GM23248 (cell line): ENCODE data around the gene COL6A3. TPM values are rescaled to one million over a fixed set of nuclear protein-coding genes. Genes with fewer than 3 reads are reported as not detected.

Experiments
- DNase-seq: peaks from one replicate; pipeline ENCODE4 v3.0.0-alpha.2; 2015
- H2AFZ ChIP-seq: fragments of 200-600 bp; sonication (generic); 2 replicates; pipeline ENCODE4 v1.6.1; 2016; ENCODE audit warnings: antibody characterized with exemption
- H3F3A ChIP-seq: fragments of 200-600 bp; sonication (generic); 2 replicates; pipeline ENCODE4 v1.6.1; 2016; ENCODE audit warnings: mild to moderate bottlenecking, antibody characterized with exemption, mixed run types; ENCODE audit not compliant: insufficient read depth
- H3K27ac ChIP-seq: fragments of 200-600 bp; sonication (generic); 2 replicates; pipeline ENCODE4 v1.5.1; 2016; ENCODE audit warnings: mild to moderate bottlenecking
- H3K27me3 ChIP-seq: fragments of 200-600 bp; sonication (generic); replicated peaks from 2 replicates; pipeline ENCODE4 v1.6.1; 2016; ENCODE audit warnings: mild to moderate bottlenecking; ENCODE audit not compliant: insufficient read depth
- H3K36me3 ChIP-seq: fragments of 200-600 bp; sonication (generic); 2 replicates; pipeline ENCODE4 v1.6.1; 2016; ENCODE audit warnings: low read depth, mild to moderate bottlenecking
- H3K4me1 ChIP-seq: fragments of 200-600 bp; sonication (generic); 2 replicates; pipeline ENCODE4 v1.6.1; 2016; ENCODE audit warnings: mild to moderate bottlenecking; ENCODE audit not compliant: insufficient read depth
- H3K4me2 ChIP-seq: fragments of 200-600 bp; sonication (generic); one replicate; pipeline ENCODE4 v1.6.1; 2016; ENCODE audit warnings: mild to moderate bottlenecking; ENCODE audit not compliant: unreplicated experiment
- H3K4me3 ChIP-seq: fragments of 200-600 bp; sonication (generic); 2 replicates; pipeline ENCODE4 v1.5.1; 2016; ENCODE audit warnings: mild to moderate bottlenecking
- H3K79me2 ChIP-seq: fragments of 200-600 bp; sonication (generic); 2 replicates; pipeline ENCODE4 v1.6.1; 2016; ENCODE audit warnings: mild to moderate bottlenecking; ENCODE audit not compliant: insufficient read depth
- H3K9ac ChIP-seq: fragments of 200-600 bp; sonication (generic); 2 replicates; pipeline ENCODE4 v1.6.1; 2016; ENCODE audit warnings: mild to moderate bottlenecking
- H3K9me2 ChIP-seq: fragments of 200-600 bp; sonication (generic); 2 replicates; pipeline ENCODE4 v1.6.1; 2016; ENCODE audit warnings: mixed run types, mild to moderate bottlenecking, moderate library complexity; ENCODE audit not compliant: insufficient read depth
- H3K9me3 ChIP-seq: fragments of 200-600 bp; sonication (generic); one replicate; pipeline ENCODE4 v1.6.1; 2017; ENCODE audit warnings: low read depth
- H4K20me1 ChIP-seq: fragments of 200-600 bp; sonication (generic); 2 replicates; pipeline ENCODE4 v1.6.0; 2016; ENCODE audit not compliant: insufficient read depth
- EZH2 ChIP-seq: fragments of 200-600 bp; sonication (generic); IDR thresholded peaks from 2 replicates; pipeline ENCODE4 v1.6.1; 2018; ENCODE audit warnings: antibody characterized with exemption, mild to moderate bottlenecking; ENCODE audit not compliant: insufficient read depth, poor library complexity, severe bottlenecking
- EZH2phosphoT487 ChIP-seq: fragments of 200-600 bp; sonication (generic); IDR thresholded peaks from 2 replicates; pipeline ENCODE4 v1.6.1; 2018; ENCODE audit warnings: antibody characterized with exemption, moderate library complexity, mild to moderate bottlenecking, low read depth; ENCODE audit not compliant: insufficient read depth
- WGBS, 2 experiments: methylation state at CpG; one replicate each; pipeline ENCODE4 v1.1.6; 2015 to 2017; ENCODE audit warnings: low lambda C conversion rate in 2 of 2, low coverage in 1 of 2; ENCODE audit errors: missing lambda C conversion rate in 2 of 2; 5-methylcytosine and 5-hydroxymethylcytosine counted together
- in situ Hi-C: fragments of 300-500 bp; cut with MboI; formaldehyde crosslinking; loops from 2 replicates; pipeline ENCODE4 v1.15.0; 2020
- polyA plus RNA-seq: library from polyadenylated mRNA; unstranded; fragments of >200 nt; fragmentation: Nextera tagmentation; extraction: Ambion mirVana; gene quantifications from 2 replicates; pipeline ENCODE4 v1.2.1, GENCODE V29; 2016
- total RNA-seq: library from RNA; depleted of rRNA; stranded (reverse); fragments of >200 nt; shearing (Covaris generic); gene quantifications from 2 replicates; pipeline ENCODE4 v1.2.3, GENCODE V29; 2014

The COL6A3 gene
- total and polyA plus RNA-seq, 2 experiments from 2014 or later: 344 to 1,362 TPM

DNA sequence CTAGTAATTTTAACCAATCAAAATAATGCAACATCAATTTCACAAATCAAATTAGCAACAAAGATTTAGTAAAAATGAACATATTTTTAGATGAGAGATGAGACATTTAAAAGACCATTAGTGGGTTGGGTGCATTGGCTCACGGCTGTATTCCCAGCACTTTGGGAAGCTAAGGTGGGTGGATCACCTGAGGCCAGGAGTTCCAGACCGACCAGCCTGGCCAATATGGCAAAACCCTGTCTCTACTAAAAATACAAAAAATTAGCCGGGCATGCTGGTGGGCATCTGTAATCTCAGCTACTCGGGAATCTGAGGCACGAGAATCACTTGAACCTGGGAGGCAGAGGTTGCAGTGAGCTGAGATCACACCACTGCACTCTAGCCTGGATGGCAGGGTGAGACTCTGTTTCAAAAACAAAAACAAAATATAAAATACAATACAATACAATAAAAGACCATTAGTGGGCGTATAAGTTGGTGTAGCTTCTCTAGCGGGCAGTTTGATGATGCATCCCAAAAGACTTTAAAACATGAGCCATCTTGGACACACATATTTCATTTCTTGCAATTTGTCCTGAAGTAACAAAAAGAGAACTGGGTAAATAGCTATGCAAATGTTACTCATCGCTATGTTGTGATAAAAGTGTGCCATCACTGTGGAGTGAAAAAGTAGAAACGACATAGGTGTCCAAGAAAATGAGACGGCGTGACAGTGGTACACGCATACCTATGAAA, 101.8 kb downstream of the COL6A3 start:
- no peaks in the 10 kb centered on the region for H3K36me3 ChIP-seq
- peak overlapping the region; percentile 49 for H3K27ac ChIP-seq
- no peaks in the 10 kb centered on the region for H3K27me3 ChIP-seq
- peak; percentile 74 for DNase-seq
- no peaks in the 10 kb centered on the region for H3K9me3 ChIP-seq
- H3K4me2 ChIP-seq: no peak overlapping the region
- TF ChIP-seq EZH2phosphoT487 (no peak), EZH2 (no peak)
- H3K9me2 ChIP-seq: no peaks in the 10 kb centered on the region
- H3F3A ChIP-seq: peaks cover 37% of the 10 kb centered on the region
- H3K9ac ChIP-seq: no peak overlapping the region
- H3K4me1 ChIP-seq: peaks cover 32% of the 10 kb centered on the region
- WGBS, 2 experiments: 70 to 74% methylated on average over 12 of the region's 12 CpGs
- H2AFZ ChIP-seq: no peak overlapping the region
- no peak overlapping the region for H3K4me3 ChIP-seq
- in situ Hi-C loops: no loop called here
- H3K79me2 ChIP-seq: no peaks in the 10 kb centered on the region
- H4K20me1 ChIP-seq: no peaks in the 10 kb centered on the region

DNA sequence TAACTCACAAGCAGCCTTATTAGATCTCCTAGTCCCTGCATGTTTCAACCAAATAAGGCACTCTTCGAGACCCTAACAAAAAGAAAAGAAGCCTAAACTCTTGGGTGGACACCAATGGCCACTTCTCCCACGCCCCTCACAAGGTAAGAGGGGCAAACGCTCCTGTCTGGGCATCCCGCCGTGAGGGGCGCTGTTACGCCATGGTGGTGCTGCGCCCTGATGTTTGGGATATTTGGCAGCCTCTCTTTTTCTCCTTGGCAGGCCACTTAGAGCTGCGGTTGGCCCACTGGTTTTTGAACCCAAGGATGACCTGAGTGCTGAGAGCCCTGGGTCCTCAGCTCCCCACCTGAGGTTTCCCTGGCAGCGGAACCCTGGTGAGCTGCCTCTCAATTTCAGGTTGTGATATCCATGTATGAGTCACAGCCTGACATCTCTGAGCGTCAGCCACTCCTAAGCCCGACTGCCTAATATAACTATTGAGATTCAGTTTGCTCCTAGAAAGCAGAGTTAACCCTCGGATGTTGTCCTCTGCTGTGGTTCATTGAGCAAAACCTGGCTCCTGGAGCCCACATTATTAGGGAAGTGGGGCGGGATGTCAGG, 103.3 kb downstream of the COL6A3 start:
- H3K4me3 ChIP-seq: no peak overlapping the region
- DNase-seq: peak; percentile 62
- in situ Hi-C loops: no loop called here
- no peaks in the 10 kb centered on the region for H3K36me3 ChIP-seq
- no peaks in the 10 kb centered on the region for H3K9me3 ChIP-seq
- no peaks in the 10 kb centered on the region for H3K27me3 ChIP-seq
- WGBS, 2 experiments: 80 to 81% methylated on average over 14 of the region's 14 CpGs
- no peak overlapping the region for H3K9ac ChIP-seq
- no peaks in the 10 kb centered on the region for H3K79me2 ChIP-seq
- H3K27ac ChIP-seq: no peak overlapping the region
- peaks cover 37% of the 10 kb centered on the region for H3K4me1 ChIP-seq
- H3F3A ChIP-seq: peaks cover 34% of the 10 kb centered on the region
- no peak overlapping the region for H3K4me2 ChIP-seq
- no peak for TF ChIP-seq EZH2
- H4K20me1 ChIP-seq: no peaks in the 10 kb centered on the region
- no peaks in the 10 kb centered on the region for H3K9me2 ChIP-seq
- H2AFZ ChIP-seq: no peak overlapping the region

DNA sequence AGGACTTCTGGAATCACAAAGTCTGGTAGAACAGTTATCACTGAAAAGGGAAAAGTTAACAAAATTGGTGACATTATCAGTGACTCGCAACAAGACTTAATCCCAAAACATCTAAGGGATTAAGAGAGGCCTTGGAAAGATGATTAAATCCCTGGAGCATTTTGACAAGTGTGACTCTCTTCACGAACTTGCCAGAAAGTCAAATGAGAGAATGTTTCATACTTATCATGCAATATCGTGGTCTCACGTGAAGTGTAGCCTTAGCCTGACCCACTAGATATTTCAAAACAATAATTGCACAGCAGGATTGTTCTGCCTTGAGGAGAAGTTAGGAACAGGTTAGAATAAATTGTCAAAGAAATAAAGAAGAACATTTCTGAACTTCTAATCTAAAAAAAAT, 104.5 kb downstream of the COL6A3 start:
- Histone ChIP-seq H3K4me2 (no peak overlapping the region), H3K9me3 (no peaks in the 10 kb centered on the region), H3K4me3 (no peak overlapping the region), H3K79me2 (no peaks in the 10 kb centered on the region), H3K27me3 (no peaks in the 10 kb centered on the region), H3K9me2 (no peaks in the 10 kb centered on the region), H3K27ac (no peak overlapping the region), H4K20me1 (no peaks in the 10 kb centered on the region), H3K36me3 (no peaks in the 10 kb centered on the region), H3K9ac (no peak overlapping the region), H3K4me1 (peaks cover 39% of the 10 kb centered on the region), H2AFZ (no peak overlapping the region), H3F3A (peaks cover 33% of the 10 kb centered on the region)
- TF ChIP-seq EZH2phosphoT487 (no peak), EZH2 (no peak)
- in situ Hi-C loops: no loop called here
- 30 to 36% methylated on average over 4 of the region's 4 CpGs for WGBS, 2 experiments
- peak; percentile 59 for DNase-seq

DNA sequence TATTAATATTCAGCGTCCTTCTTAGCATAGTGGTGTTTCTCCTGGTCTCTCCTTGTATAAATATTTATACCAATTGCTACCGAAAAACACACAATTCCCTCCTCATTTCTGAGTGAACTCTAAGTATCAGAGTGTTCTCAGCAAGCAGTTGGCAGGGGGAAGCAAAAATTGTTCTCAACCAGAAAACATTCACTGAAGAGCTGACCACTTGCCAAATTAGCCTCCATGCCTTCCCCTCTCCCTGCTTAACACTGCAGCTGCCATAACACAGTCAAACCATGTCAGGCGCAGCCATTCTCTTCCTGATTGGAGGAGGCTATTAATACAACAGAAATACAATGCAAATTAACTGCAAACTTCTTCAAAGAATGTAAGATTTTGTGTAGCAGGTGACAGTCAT, 105.0 kb downstream of the COL6A3 start:
- Histone ChIP-seq H3K9me3 (no peaks in the 10 kb centered on the region), H3K4me3 (no peak overlapping the region), H3K27ac (no peak overlapping the region), H3K9ac (no peak overlapping the region), H4K20me1 (no peaks in the 10 kb centered on the region), H3K4me1 (peaks cover 42% of the 10 kb centered on the region), H3K4me2 (no peak overlapping the region), H3K9me2 (no peaks in the 10 kb centered on the region), H3K27me3 (no peaks in the 10 kb centered on the region), H2AFZ (no peak overlapping the region), H3K36me3 (no peaks in the 10 kb centered on the region), H3K79me2 (no peaks in the 10 kb centered on the region), H3F3A (peaks cover 31% of the 10 kb centered on the region)
- WGBS, 2 experiments: 58 to 65% methylated on average over 3 of the region's 3 CpGs
- DNase-seq: peak; percentile 25
- in situ Hi-C loops: no loop called here
- no peak for TF ChIP-seq EZH2
- no peak for TF ChIP-seq EZH2phosphoT487
